ENCODE measurements around the gene HRH2.
"Not testable (repeated sequence)": the region's sequence is repeated elsewhere in the genome, so short reads cannot be mapped to it uniquely, and the experiment has no call there.

The HRH2 gene

GRCh38 chr5:175718401-175719108 lies 60.7 kb downstream of the HRH2 start:
- DNase-seq = peak; percentile 42 to 49

DNA sequence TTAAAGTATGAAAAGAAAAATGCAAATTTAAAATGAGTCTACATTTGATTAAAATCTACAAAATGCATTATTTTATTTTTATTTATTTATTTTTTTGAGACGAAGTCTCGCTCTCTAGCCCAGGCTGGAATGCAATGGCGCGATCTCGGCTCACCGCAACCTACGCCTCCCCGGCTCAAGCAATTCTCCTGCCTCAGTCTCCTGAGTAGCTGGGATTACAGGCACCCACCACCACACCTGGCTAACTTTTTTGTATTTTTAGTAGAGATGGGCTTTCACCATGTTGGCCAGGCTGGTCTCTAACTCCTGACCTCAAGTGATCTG lies 61.2 kb downstream of the HRH2 start:
- not testable (repeated sequence) for DNase-seq

DNA sequence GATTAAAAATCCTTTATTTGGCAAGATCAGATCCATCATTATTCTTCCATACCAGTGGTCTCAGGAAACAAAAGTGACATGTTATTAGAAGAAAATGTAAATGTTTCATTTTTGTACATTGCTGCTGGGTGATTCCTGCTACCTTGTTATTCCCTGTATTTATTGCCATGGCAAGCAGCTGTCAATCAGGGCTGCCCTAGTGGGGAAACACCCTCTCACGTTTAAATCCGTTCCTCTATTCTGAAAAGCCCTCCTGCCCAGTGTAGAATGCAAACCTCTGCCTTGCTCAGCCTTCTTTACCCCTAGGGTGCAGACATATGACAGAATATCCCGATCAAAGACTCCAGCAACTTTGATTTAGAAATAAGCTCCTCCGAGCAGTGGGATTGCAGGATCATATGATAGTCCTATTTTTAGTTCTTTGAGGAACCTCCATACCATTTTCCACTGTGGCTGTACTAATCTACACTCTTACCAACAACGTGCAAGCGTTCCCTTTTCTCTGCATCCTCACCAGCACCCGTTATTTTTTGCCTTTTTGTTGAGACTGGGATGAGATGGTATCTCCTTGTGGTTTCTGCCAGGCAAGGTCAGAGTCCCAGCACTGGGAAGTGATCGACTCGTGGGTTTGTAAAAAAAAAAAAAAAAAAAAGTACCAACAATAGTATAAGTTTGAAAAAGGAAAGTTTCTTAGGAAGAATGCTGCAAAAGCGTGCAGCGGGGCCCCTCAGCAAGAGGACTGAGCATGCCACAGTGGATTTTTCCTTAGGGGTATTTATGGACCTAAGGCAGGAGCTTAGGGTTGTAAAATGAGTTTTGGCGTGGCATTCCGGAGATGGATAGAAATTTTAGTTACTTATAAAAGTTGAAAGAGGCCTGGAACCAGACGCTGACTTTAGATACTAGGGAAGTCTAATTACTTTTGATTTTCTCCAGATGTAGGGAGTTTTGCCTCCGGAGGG lies 66.7 kb downstream of the HRH2 start:
- no peak for DNase-seq

GRCh38 chr5:175728316-175728715 lies 70.4 kb downstream of the HRH2 start:
- no peak for DNase-seq

- no peak for DNase-seq
Measured at GRCh38 chr5:175728885-175729828, 71.3 kb downstream of the HRH2 start.

DNA sequence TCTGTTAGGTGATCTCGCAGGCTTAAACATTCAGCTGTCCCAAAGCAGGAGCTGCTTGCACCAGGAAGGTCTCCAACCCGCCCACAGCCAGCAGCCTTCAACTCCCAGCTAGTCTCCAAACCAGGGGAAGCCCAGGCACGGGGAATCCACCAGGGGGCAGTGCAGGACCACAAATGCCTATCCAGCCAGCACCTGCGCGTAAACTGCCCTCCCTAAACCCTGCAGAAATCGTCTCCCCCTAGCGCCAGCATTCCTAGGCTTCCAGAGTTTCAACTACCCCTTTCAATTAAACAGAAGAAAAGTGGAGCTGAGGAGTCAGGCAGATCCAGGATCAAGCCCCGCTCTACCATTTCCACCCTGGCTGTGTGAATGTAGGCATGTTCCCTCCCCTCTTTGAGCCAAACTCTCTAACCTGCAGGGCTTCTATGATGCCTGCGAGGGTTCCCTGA lies 72.0 kb downstream of the HRH2 start:
- peak; percentile 86 to 90 for DNase-seq

DNA sequence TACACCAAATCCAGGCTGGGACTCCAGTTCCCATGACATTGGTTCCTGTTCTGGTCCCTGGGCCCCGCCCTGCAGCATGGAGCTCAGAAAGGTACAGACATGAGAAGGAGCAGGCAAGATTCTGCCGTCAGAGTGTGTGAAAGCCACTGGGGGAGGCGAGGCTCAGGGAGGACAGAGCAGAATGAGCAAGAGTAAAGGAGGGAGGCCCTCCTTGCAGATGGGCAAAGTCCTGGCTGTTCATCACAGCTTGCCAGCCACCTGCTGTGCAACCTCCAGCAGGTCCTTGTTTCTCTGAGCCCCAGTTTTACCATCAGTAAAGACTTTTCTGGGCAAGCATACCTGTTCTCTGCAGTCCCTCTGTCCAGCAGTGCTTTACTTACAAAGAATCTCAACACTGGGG lies 73.3 kb downstream of the HRH2 start:
- no peak for DNase-seq

- no peak for DNase-seq
Measured at GRCh38 chr5:175731756-175732465, 74.0 kb downstream of the HRH2 start.

GRCh38 chr5:175733017-175733416 lies 75.1 kb downstream of the HRH2 start:
- no peak for DNase-seq

- no peak for DNase-seq
Measured at GRCh38 chr5:175734016-175734415, 76.1 kb downstream of the HRH2 start.

- no peak for DNase-seq
Measured at GRCh38 chr5:175734501-175734900, 76.6 kb downstream of the HRH2 start.

- DNase-seq = no peak
Measured at GRCh38 chr5:175735701-175736100, 77.8 kb downstream of the HRH2 start.

DNA sequence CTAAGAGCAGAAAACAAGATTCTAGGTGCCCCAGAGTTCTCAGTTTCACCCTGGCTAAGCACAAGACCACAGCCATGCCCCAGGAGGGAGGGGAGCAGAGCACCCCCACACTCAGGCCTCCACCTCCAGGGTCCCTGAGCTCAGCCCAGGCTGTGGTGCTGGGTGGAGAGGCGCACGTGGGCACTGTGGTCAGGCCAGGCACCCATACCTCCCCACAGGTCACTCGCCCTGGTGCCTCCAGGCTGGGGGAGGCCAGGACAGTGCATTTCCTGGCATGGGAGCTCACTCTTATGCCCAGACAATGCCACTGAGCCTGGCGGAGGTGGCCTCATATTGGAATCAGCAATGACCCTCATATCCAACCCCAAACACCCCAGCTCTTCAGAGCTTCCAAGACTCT lies 78.8 kb downstream of the HRH2 start:
- DNase-seq = no peak

- no peak for DNase-seq
Measured at GRCh38 chr5:175737481-175737880, 79.6 kb downstream of the HRH2 start.

DNA sequence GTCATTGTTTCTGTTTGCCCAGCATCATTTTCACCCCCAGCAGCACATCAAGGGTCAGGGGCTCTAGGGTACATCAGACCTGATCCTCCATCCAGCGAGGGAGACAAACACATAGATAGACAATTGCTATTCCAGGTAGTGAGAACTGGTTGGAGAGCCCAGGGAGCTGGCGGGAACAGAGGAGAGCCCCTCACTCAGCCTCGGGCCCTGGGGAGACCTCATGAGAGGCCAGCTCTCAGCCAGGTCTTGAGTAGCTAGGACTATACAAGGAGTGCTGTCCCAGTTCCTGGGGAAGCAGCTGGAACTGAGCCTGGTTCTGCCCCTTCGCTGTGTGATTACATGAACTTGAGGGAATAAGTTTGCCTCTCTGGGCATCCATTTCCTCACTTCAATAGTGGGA lies 80.3 kb downstream of the HRH2 start:
- DNase-seq = no peak

DNA sequence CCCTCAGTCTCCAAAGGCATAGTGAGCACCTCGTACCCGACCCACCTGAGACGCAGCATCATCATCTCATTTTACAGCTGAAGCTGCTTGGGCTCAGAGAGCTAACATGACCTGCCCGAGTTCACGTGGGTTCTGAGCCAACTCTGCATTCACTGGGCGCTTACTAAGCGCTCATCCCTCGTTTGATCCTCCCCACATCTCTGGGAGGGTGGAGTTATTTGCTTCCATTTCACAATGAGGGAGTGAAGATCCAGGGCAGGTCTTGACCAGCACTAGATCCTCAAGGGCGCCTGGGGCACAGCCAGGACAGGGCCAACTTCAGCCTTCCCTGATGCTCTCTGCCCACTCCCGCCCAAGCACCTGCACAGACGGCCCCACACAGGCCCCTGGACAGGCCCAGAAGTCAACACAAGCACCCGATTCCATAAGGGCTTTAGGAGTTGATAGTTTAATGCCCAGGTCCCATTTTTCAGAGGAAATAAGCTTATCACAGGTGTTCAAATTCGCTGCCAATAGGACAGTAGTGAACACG lies 80.8 kb downstream of the HRH2 start:
- no peak for DNase-seq

- DNase-seq = no peak
Measured at GRCh38 chr5:175740014-175740413, 82.1 kb downstream of the HRH2 start.

GRCh38 chr5:175741556-175741955 lies 83.7 kb downstream of the HRH2 start:
- DNase-seq = no peak

DNA sequence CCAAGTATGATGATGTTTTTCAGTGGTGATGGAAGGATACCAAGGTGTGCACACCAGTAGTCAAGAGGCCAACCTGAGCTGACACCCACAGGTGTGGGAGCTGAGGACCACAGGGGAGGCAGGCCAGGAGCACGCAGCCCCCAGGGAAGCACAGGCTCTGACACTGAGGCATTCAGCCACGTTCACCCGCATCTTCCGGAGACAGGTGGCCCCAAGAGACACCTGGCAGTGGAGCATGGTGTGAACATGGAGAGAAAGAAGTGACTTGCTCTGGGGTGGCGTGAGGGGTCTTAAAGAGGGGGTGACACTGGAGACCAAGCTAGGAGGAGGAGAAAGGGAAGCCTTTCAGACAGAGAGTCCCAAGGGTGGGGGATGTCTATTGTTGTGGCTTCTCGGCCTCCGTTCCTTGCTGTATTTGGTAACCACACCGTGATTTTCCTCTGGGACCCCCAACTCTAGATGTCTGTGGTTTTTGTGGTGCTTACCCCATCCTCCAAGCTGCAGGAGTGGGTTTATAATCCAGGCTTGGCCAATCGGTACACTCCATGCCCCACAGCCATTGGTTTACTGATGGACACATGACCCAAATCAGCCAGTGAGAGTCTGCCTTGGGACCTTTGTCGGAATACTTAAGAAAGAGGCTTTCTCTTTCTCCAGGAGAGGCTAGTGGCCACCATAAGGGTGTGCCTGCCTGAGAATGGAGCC lies 84.6 kb downstream of the HRH2 start:
- DNase-seq = no peak

- no peak for DNase-seq
Measured at GRCh38 chr5:175743676-175744210, 85.9 kb downstream of the HRH2 start.

- no peak for DNase-seq
Measured at GRCh38 chr5:175745210-175745609, 87.3 kb downstream of the HRH2 start.

Data from CD4-positive, alpha-beta T cell treated with Interleukin-1 beta for 1 hour (primary cell).